ENCODE results near the gene MPPED1.

Gene MPPED1

DNA sequence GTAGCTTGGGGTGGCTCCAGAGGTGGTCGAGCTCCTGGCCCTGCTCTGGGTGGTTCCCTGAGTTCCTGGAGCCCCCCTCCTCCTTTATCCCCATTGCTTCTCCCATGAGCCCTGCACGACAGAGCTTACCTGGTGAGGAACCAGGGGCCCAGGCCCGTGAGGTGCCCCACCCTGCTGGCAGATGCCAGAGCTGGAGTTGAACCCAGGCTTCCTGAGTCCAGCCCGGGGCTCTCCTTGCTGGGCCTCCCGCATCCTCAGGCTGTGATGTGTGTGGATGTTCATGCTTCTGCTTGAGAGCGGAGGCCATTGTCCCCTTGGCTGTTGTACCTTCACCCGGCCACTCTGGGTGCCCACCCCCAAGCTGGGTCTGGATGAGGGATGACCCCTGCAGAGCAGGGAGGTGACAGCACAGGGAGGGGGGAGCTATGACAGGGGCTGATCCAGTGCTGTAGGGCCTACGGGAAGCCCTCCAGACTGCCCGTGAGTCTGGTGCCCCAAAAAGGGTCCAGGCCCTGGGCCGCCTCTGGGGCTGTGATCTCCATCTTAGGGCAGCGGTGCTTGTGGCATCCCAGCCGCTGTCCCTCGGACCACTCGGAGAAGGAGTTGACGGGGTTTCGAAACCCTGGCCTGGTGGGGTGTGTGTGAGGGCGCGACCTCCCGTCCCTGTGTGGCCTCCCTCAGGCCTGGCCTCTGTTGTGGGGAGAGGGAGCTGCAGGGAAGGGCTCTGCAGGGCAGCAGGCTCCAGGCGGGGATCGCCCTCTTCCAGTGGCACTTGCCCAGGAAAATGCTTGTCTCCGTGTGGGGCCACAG, 14.4 kb downstream of the MPPED1 start:
- no peak for DNase-seq
- no peaks in the 10 kb centered on the region for H3K36me3 ChIP-seq (replicated peaks)
- TF ChIP-seq, protein P1, sequence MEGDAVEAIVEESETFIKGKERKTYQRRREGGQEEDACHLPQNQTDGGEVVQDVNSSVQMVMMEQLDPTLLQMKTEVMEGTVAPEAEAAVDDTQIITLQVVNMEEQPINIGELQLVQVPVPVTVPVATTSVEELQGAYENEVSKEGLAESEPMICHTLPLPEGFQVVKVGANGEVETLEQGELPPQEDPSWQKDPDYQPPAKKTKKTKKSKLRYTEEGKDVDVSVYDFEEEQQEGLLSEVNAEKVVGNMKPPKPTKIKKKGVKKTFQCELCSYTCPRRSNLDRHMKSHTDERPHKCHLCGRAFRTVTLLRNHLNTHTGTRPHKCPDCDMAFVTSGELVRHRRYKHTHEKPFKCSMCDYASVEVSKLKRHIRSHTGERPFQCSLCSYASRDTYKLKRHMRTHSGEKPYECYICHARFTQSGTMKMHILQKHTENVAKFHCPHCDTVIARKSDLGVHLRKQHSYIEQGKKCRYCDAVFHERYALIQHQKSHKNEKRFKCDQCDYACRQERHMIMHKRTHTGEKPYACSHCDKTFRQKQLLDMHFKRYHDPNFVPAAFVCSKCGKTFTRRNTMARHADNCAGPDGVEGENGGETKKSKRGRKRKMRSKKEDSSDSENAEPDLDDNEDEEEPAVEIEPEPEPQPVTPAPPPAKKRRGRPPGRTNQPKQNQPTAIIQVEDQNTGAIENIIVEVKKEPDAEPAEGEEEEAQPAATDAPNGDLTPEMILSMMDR (IDR thresholded peaks at IDR 0.05; ENCODE audit: low read depth, low read length, missing control alignments), result no peak
- H3K4me3 ChIP-seq (ENCODE audit: low read depth, low read length), result no peak overlapping the region
- H3K27ac ChIP-seq, result no peak overlapping the region
- in situ Hi-C loops (cut with HindIII; ENCODE audit: low pct_ligation_motif_present, low sequenced_read_pairs), result no loop called here
- no peaks in the 10 kb centered on the region for H3K27me3 ChIP-seq (replicated peaks)

DNA sequence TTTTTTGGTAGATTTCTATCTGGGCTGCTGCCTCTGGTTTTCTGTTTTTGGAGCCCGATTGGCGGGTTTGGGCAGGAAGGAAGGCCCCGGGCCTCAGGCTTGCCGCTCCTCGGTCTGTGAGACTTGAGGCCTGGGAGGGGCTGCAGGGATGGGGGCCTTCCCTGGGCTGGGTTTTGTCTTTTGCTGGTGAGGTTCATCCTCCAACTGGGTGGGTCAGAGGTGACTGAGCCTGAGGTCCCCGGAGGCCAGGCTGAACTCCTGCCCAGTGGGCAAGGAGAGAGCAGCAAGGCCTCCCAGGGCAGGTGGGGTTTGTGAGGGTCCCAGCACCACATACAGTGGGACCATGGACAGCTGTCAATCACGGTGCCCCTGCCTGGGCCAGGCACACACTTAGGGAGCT, 15.0 kb downstream of the MPPED1 start:
- in situ Hi-C loops (cut with HindIII; ENCODE audit: low pct_ligation_motif_present, low sequenced_read_pairs), result no loop called here
- Histone ChIP-seq H3K4me3 (ENCODE audit: low read depth, low read length) (no peak overlapping the region), H3K27me3 (replicated peaks) (no peaks in the 10 kb centered on the region), H3K36me3 (replicated peaks) (no peaks in the 10 kb centered on the region), H3K27ac (no peak overlapping the region)
- TF ChIP-seq, protein P1 (IDR thresholded peaks at IDR 0.05; ENCODE audit: low read depth, low read length, missing control alignments), result no peak
- DNase-seq, result no peak

DNA sequence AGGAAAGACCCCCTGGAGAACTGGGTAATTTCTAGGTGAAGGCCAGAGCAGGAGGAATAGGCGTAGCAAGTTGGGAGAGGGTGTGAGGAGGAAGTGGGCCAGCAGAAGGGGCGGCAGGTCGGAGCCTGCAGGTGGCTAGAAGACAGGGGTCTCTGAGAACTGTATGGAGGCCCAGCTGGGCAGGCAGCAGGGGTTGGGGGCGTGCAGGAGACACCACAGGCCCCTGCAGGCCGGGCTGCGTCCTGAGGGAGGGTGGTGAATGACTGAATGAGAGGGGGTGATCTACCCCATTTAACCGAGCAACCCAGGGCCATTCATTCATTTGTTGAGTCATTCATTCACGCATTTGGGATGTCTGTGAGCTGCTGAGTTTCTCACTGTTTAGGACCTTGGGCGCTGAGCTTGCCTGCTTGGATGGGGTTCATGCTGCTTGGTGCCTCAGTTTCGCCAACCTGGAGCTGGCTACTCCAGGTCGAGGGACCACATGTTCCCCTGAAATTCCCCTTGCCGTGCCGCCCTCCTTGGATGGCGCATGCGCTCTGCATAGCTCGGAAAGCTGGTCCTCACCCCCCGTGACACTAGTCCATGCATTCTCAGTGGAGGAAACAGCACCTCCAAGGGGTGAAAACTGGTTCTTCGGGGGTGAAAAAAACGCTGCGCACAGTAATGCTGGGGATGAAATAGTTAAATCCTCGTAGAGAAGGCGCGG, 15.6 kb downstream of the MPPED1 start:
- no peaks in the 10 kb centered on the region for H3K36me3 ChIP-seq (replicated peaks)
- DNase-seq, result no peak
- no peak overlapping the region for H3K4me3 ChIP-seq (ENCODE audit: low read depth, low read length)
- H3K27me3 ChIP-seq (replicated peaks), result no peaks in the 10 kb centered on the region
- H3K27ac ChIP-seq, result no peak overlapping the region
- TF ChIP-seq, protein P1 (IDR thresholded peaks at IDR 0.05; ENCODE audit: low read depth, low read length, missing control alignments), result no peak
- in situ Hi-C loops (cut with HindIII; ENCODE audit: low pct_ligation_motif_present, low sequenced_read_pairs), result no loop called here

DNA sequence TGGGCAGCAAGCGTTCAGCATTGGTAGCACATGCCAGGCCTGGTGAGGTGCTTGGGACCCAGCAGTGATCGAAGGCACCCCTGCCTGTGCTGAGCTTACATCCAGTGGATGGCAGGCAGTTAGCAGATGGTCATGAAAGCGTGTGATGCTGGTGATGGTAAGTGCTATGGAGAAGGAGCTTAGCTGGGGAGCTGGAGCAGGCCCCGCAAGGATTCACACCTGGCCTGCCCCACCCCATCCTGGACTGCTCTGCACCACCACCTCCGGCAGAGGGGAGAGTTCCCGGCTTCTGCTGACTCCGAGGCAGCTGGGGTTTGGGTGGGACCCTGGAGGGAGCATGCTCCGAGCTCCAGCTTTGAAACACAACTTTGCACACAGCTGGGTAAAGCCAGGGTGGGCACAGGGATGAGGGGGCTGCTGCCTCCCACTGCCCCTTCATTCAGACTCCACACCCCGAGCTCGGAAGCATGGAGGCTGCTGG, 16.2 kb downstream of the MPPED1 start:
- Histone ChIP-seq H3K4me3 (ENCODE audit: low read depth, low read length) (no peak overlapping the region), H3K36me3 (replicated peaks) (no peaks in the 10 kb centered on the region), H3K27ac (no peak overlapping the region), H3K27me3 (replicated peaks) (no peaks in the 10 kb centered on the region)
- in situ Hi-C loops (cut with HindIII; ENCODE audit: low pct_ligation_motif_present, low sequenced_read_pairs), result no loop called here
- DNase-seq, result no peak
- TF ChIP-seq, protein P1 (IDR thresholded peaks at IDR 0.05; ENCODE audit: low read depth, low read length, missing control alignments), result no peak

DNA sequence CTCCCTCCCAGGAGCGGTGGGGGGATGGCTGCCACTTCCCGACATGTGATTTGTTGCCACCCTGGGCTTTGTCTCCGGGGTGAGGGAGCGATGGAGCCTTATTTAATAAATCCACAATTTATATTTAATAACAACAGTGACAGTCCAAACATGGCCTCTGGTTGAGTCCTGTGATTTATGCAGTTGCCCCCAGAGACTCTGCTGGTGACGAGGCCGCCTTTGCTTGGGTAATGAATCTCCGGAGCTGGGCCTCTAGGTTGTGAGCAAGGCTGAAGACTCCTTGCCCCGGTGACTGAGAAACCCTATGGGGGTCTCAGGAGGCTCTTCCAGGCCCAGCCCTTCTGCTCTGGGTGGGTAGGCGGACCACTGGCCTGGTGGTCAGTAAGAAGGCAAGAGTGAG, 16.7 kb downstream of the MPPED1 start:
- no peak for DNase-seq
- Histone ChIP-seq H3K27me3 (replicated peaks) (no peaks in the 10 kb centered on the region), H3K36me3 (replicated peaks) (no peaks in the 10 kb centered on the region), H3K27ac (no peak overlapping the region), H3K4me3 (ENCODE audit: low read depth, low read length) (no peak overlapping the region)
- in situ Hi-C loops (cut with HindIII; ENCODE audit: low pct_ligation_motif_present, low sequenced_read_pairs), result no loop called here
- TF ChIP-seq, protein P1 (IDR thresholded peaks at IDR 0.05; ENCODE audit: low read depth, low read length, missing control alignments), result no peak

Measured in brain microvascular endothelial cell (primary cell).